ENCODE results near the gene CDC14B. TPM values are rescaled to one million over a fixed set of nuclear protein-coding genes. Genes with fewer than 3 reads are reported as not detected.

Gene CDC14B
- polyA plus RNA-seq, 1 donor from 2014 or later, result 7.0 TPM

GRCh38 chr9:96515621-96516470 is 103.8 kb downstream of the CDC14B start:
- H2AFZ ChIP-seq (ENCODE audit: low read depth, low read length), result no peak overlapping the region
- no peaks in the 10 kb centered on the region for H4K20me1 ChIP-seq (ENCODE audit: insufficient read depth)
- H3K79me2 ChIP-seq (replicated peaks; ENCODE audit: insufficient read depth, low read length), result no peaks in the 10 kb centered on the region
- H3K4me2 ChIP-seq (ENCODE audit: low read length), result no peak overlapping the region
- H3K36me3 ChIP-seq (ENCODE audit: insufficient read depth, low read length), result no peaks in the 10 kb centered on the region
- H3K27me3 ChIP-seq (ENCODE audit: insufficient read depth, low read depth, low read length), result no peaks in the 10 kb centered on the region
- no peak for TF ChIP-seq TAF1 (IDR thresholded peaks at IDR 0.05; ENCODE audit: low read depth)
- TF ChIP-seq EZH2 (IDR thresholded peaks at IDR 0.05; ENCODE audit: borderline replicate concordance, insufficient read depth, low read length, poor library complexity, severe bottlenecking), result no peak
- TF ChIP-seq SMC3 (conservative IDR thresholded peaks at IDR 0.05; ENCODE audit: poor library complexity), result no peak
- TF ChIP-seq EP300 (conservative IDR thresholded peaks at IDR 0.05; ENCODE audit: poor library complexity, severe bottlenecking), result no peak
- no peak for TF ChIP-seq MXI1 (conservative IDR thresholded peaks at IDR 0.05; ENCODE audit: poor library complexity, severe bottlenecking)
- no peak for TF ChIP-seq POLR2AphosphoS5 (IDR thresholded peaks at IDR 0.05)
- no peak for TF ChIP-seq REST (IDR thresholded peaks at IDR 0.05; ENCODE audit: borderline replicate concordance)
- no peak for TF ChIP-seq RAD21 (conservative IDR thresholded peaks at IDR 0.05)
- TF ChIP-seq CTCF (IDR thresholded peaks at IDR 0.05; ENCODE audit: poor library complexity, severe bottlenecking), result no peak
- H3F3A ChIP-seq (ENCODE audit: insufficient read depth, low read length, poor library complexity, severe bottlenecking), result no peaks in the 10 kb centered on the region
- no peak overlapping the region for H3K9ac ChIP-seq (ENCODE audit: low read length)
- no peak overlapping the region for H3K27ac ChIP-seq (ENCODE audit: low read length)
- H3K4me3 ChIP-seq (ENCODE audit: low read length), result no peak overlapping the region
- H3K9me2 ChIP-seq (ENCODE audit: insufficient read depth, low read length), result no peaks in the 10 kb centered on the region
- H3K9me3 ChIP-seq (ENCODE audit: low read length), result no peaks in the 10 kb centered on the region

GRCh38 chr9:96514800-96515158 is 104.9 kb downstream of the CDC14B start:
- Histone ChIP-seq H3K9me2 (ENCODE audit: insufficient read depth, low read length) (no peaks in the 10 kb centered on the region), H3F3A (ENCODE audit: insufficient read depth, low read length, poor library complexity, severe bottlenecking) (no peaks in the 10 kb centered on the region), H3K4me3 (ENCODE audit: low read length) (no peak overlapping the region), H2AFZ (ENCODE audit: low read depth, low read length) (no peak overlapping the region), H3K27ac (ENCODE audit: low read length) (no peak overlapping the region), H3K79me2 (replicated peaks; ENCODE audit: insufficient read depth, low read length) (no peaks in the 10 kb centered on the region), H3K36me3 (ENCODE audit: insufficient read depth, low read length) (no peaks in the 10 kb centered on the region), H3K27me3 (ENCODE audit: insufficient read depth, low read depth, low read length) (no peaks in the 10 kb centered on the region), H3K9me3 (ENCODE audit: low read length) (no peaks in the 10 kb centered on the region), H3K9ac (ENCODE audit: low read length) (no peak overlapping the region), H3K4me2 (ENCODE audit: low read length) (no peak overlapping the region), H4K20me1 (ENCODE audit: insufficient read depth) (no peaks in the 10 kb centered on the region)
- TF ChIP-seq RAD21 (conservative IDR thresholded peaks at IDR 0.05), result no peak
- TF ChIP-seq MXI1 (conservative IDR thresholded peaks at IDR 0.05; ENCODE audit: poor library complexity, severe bottlenecking), result no peak
- no peak for TF ChIP-seq EP300 (conservative IDR thresholded peaks at IDR 0.05; ENCODE audit: poor library complexity, severe bottlenecking)
- no peak for TF ChIP-seq POLR2AphosphoS5 (IDR thresholded peaks at IDR 0.05)
- no peak for TF ChIP-seq EZH2 (IDR thresholded peaks at IDR 0.05; ENCODE audit: borderline replicate concordance, insufficient read depth, low read length, poor library complexity, severe bottlenecking)
- no peak for TF ChIP-seq SMC3 (conservative IDR thresholded peaks at IDR 0.05; ENCODE audit: poor library complexity)
- TF ChIP-seq REST (IDR thresholded peaks at IDR 0.05; ENCODE audit: borderline replicate concordance), result no peak
- TF ChIP-seq TAF1 (IDR thresholded peaks at IDR 0.05; ENCODE audit: low read depth), result no peak
- no peak for TF ChIP-seq CTCF (IDR thresholded peaks at IDR 0.05; ENCODE audit: poor library complexity, severe bottlenecking)

Data from neural cell (in vitro differentiated cells).